DMS53 treated with DMSO at 0.1 percent for 48 hours (cell line): ENCODE results near the gene NCKAP5.

Experiments used
- DNase-seq: peaks from one replicate; lab custom pipeline; 2025; ENCODE audit not compliant: unreplicated experiment; lab: John Stamatoyannopoulos, UW

The NCKAP5 gene

GRCh38 chr2:133568172-133568571 lies at the start of gene NCKAP5:
NCKAP5 (minus strand) TSS chr2:133568463; CDS start chr2:133517526, 50,937 bp downstream.
- DNase-seq = no peak

- DNase-seq = no peak
These were observed 41.4 kb upstream of the NCKAP5 start for GRCh38 chr2:133609664-133610063.

GRCh38 chr2:133608291-133608690 lies 40.0 kb upstream of the NCKAP5 start:
- DNase-seq = no peak

- no peak for DNase-seq
These were observed 39.4 kb upstream of the NCKAP5 start for GRCh38 chr2:133607679-133608078.

- DNase-seq = no peak
These were observed 38.4 kb upstream of the NCKAP5 start for GRCh38 chr2:133606616-133607015.

- no peak for DNase-seq
These were observed 37.5 kb upstream of the NCKAP5 start for GRCh38 chr2:133605766-133606137.

- no peak for DNase-seq
These were observed 36.9 kb upstream of the NCKAP5 start for GRCh38 chr2:133605011-133605765.

- DNase-seq = no peak
These were observed 34.8 kb upstream of the NCKAP5 start for GRCh38 chr2:133603109-133603508.

- DNase-seq = no peak
These were observed 34.3 kb upstream of the NCKAP5 start for GRCh38 chr2:133602538-133602937.

GRCh38 chr2:133600266-133600928 lies 32.1 kb upstream of the NCKAP5 start:
- no peak for DNase-seq

GRCh38 chr2:133599811-133600210 lies 31.5 kb upstream of the NCKAP5 start:
- no peak for DNase-seq

GRCh38 chr2:133599211-133599803 lies 31.0 kb upstream of the NCKAP5 start:
- DNase-seq = no peak

GRCh38 chr2:133598769-133599168 lies 30.5 kb upstream of the NCKAP5 start:
- DNase-seq = no peak

- no peak for DNase-seq
These were observed 28.6 kb upstream of the NCKAP5 start for GRCh38 chr2:133596701-133597393.

- DNase-seq = peak; percentile 42
These were observed 22.9 kb upstream of the NCKAP5 start for GRCh38 chr2:133591164-133591563.

GRCh38 chr2:133589456-133589855 lies 21.2 kb upstream of the NCKAP5 start:
- DNase-seq = no peak

- no peak for DNase-seq
These were observed 19.9 kb upstream of the NCKAP5 start for GRCh38 chr2:133588144-133588543.

- DNase-seq = no peak
These were observed 18.7 kb upstream of the NCKAP5 start for GRCh38 chr2:133586978-133587377.

GRCh38 chr2:133581010-133581760 lies 12.9 kb upstream of the NCKAP5 start:
- no peak for DNase-seq

GRCh38 chr2:133579274-133579673 lies 11.0 kb upstream of the NCKAP5 start:
- no peak for DNase-seq

GRCh38 chr2:133576714-133577113 lies 8.5 kb upstream of the NCKAP5 start:
- peak; percentile 20 for DNase-seq
